HG02759 (cell line): Measurements from ENCODE around the gene SSBP4.

ENCODE experiments used
- ATAC-seq: cut with Tn5 transposase; IDR thresholded peaks from one replicate; pipeline ENCODE4 v1.9.1; 2021; ENCODE audit warnings: mild to moderate bottlenecking, moderate library complexity; ENCODE audit not compliant: unreplicated experiment

Gene SSBP4

DNA sequence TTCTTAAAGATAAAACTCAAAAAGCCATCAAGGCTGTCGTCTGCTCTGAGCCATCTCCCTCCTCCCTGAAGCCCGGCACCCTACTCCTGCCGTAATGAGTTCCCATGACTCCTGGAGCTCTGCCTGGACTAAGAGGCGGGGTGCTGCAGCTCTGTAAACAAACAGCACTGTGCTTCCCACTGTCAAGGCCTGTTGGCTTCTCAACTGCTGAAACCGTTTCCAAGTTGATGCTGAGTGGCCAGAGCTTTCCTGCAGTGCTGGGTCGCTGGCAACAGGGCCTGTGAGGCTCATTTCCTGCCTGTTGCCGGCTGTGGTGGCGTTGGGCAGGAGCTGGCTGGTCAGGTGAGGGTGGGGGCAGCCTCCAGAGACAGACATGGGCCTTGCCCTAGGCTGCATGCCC lies 45.4 kb downstream of the SSBP4 start:
- ATAC-seq: no peak

DNA sequence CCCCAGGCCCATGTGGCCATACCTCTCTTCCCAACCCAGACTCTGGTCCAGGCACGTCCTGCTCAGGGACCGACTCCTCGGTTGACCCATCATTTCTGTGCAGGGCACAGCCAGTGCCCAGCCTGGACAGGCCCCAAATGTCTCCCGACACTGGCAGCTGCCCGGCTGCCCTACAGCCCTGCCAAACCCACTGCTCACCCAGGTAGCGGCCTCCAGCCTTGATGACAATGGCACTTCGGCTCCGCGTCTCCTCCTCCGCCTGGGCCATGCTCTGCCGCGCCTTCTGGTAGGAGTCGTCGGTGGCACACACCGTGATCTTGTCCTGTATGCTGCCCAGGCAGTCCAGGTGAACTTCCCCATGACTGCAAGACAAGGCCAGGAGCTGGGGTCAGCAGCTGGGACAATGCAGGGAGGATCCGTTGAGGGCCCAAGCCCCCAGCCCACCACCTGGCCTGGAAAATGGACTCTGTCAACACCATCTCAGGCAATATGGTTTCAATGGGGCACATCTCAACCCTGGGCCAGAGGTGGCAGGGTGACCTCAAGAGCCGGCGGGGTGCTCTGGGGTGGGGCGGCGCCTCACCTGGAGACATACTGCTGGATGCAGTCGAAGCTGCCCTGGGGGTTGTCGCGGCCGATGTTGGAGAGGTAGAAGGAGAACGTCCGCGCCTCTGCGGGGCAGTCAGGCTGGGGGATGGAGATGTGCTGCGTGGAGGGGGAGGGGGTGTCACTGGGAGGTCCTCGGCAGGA lies 46.2 kb downstream of the SSBP4 start:
- ATAC-seq: no peak

DNA sequence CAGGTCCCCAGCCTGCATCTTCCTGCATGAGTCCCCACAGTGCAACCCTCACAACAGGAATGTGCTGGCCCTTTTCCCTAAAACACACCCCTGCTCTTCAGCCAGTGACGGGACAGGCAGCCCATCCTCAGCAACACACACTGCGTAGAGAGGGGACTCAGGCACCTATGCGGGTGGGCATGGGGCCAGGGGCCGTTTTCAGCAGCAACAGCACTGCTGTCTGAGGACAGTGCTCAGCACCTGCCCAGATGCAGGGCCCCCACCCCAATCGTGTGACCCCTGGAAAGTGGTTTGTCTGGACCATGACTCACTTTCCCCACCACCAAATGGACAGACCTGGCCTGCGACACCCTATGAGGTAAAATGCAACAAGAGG lies 46.8 kb downstream of the SSBP4 start:
- no peak for ATAC-seq

DNA sequence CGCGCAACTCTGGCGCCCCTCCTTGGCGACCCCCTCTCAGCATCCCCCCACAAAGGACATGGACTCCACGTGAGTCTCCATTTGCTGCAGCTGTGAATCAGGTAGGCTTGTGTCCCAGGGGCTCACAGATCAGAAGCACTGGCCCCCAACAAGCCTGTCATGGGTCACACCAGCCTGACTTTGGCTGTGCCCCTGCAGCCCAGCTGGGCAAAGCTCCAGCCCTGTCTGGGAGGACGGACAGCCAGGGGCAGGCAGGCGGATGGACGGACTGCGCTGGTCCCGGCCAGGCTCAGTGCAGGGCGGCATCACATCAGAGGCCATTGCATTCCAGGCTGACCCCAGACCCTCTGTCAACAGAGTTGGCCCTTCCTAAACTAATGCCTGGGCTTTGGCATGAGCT lies 47.2 kb downstream of the SSBP4 start:
- ATAC-seq: no peak

DNA sequence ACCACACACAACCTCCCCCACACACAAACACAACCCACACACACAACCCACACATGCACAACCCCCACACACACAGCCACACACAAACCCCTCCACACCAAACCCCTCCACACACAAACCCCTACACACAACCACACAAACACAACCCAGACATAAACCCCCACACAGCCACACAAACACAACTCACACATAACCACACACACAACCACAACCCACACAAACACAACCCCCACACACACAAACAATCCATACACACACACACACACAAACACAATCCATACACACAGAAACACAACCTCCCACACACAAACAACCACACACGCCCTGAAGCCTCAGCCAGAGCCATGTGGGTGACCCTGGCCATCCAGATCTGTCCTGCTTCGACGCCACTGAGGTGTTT lies 48.8 kb downstream of the SSBP4 start:
- ATAC-seq: no peak

DNA sequence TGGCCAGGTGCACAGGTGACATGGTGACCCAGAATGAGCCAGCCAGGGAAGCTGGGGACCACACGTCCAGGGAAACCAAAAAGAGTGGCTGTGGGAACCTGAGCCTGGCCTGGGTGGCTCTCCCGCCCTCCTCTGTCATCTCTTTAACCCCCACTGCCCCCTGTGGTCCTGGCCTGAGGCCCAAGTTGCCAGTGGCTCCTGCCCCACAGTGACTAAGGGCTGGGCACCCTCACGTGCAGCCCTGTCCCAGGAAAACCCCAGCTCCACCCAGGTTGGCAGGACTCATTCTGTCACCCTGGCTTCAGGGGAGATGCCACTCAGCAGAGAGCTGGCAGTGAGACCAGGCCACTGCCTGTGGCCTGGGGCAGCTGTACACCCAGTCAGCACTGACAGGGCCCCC lies 49.3 kb downstream of the SSBP4 start:
- no peak for ATAC-seq

DNA sequence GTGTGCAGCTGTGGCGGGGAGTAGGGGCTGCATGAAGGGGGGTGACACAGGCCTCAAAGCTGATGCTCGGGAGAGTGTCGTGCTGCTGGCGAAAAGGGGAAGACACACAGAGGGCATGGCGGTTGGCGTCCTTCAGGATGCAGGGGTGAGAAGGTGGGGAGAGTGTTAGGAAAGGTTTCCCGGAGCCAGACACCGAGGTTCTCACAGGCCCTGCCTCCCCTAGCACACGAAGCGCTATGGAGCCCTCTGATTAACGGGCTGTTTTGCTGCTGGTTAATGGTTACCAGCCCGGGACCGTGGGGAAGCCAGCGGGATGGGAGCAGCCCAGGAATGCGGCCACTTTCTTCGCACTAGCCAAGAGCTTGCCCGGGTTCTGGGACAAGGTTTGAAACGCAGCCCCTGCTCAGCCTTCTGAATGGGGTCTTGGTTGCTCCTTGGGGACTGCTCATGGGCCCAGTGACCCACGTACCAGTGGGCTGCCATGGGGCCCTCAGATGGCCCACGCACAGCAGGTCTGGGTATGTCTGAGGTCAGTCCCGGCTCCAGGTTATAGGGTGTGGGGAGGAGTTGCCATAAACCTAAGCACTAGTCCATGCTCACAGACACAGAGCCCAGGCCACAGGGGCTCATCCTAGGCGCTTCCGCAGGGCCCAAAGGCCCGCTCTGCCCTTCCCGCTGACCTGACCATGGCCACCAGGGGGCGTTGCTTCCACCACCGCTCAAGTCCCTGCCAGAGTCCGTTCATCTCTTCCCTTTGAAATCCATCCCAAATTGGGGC lies 50.1 kb downstream of the SSBP4 start:
- ATAC-seq: no peak

DNA sequence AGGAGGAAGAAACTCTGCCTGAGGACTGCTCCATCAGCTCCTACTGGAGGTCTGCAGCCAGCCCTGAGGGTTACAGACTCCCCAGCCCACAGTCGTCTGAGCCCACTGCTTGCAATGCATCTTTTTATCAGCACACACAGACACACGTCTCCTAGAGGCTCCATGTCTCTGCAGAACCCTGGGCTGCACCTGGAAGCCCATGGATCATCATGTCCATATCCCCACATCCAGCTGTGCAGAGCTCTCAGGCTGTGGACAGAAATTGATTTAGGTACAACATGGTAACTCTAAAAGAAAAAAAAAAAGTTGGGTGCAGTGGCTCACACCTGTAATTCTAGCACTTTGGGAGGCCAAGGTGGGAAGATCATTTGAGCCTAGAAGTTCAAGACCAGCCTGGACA lies 51.6 kb downstream of the SSBP4 start:
- no peak for ATAC-seq

DNA sequence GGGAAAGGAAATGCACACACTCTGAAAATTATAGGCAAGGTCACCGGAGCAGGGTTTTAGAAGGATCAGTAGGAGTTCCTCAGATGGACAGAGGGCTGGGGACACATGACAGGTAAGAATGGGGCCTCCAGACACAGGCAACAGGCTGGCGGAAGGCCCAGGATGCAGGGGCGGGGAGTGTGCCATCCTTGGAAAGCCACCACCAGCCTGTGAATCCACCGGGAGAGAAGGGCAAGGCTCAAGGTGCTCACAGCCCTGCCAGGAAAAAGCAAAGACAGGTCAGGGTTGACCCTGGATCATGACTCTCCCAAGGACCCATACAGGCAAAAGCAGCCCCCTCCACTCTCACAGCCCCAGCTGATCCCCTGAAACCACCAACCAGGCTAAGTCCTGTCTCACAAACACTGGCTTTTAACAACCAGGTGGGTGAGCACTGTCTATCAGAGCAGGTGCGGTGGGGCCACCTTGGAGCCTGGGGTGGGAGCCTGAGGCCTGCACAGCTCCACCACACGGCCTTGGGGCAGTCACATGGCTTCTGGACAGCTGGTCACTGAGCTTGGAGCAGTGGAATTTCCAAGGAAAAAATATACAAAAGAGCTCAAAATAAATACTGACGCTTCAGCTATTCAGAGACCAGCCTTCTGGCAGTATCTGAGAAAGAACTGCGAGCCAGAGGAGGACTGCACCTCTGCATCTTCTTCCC lies 54.0 kb downstream of the SSBP4 start:
- ATAC-seq: no peak

DNA sequence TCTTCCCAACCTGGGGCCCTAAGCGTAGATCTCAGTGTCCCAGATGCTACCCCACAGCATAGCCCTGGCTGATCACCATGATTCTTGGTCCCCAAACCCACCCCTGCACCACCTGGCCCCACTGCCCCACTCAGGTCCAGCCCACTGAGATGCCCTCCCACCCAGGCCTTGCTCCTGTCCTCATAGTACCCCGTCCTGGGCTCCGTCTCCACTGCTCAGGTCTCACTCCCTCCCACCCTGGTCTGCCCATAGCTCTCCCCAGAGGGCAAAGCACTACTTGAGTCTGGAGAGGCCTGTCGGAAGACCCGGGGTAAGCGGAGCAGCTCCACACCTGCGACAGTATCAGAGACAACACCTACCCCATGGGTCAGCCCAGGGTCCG lies 54.5 kb downstream of the SSBP4 start:
- no peak for ATAC-seq

DNA sequence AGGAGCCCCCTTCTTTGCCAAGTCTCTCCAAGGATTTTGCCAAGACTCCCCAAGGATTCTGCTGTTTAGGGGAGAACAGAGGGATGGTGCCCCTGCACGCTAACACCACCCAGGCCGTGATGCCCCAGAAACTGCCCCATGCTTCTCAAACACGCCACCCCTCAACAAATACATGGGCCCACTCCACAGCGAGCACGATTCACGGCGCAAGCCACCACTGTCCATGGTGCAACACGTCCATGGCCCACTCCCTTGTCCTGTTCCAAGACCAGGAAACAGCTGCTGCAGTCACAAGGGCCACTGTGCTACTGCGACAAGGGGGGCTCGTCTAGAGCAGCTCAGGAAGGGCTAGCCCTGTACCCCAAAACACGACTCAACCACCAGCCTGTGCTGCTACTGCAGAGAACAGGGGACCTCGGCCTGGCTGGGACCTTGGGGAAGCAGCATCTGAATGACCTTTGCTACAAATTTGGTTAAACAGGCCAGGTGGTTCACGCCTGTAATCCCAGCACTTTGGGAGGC lies 55.2 kb downstream of the SSBP4 start:
- no peak for ATAC-seq

DNA sequence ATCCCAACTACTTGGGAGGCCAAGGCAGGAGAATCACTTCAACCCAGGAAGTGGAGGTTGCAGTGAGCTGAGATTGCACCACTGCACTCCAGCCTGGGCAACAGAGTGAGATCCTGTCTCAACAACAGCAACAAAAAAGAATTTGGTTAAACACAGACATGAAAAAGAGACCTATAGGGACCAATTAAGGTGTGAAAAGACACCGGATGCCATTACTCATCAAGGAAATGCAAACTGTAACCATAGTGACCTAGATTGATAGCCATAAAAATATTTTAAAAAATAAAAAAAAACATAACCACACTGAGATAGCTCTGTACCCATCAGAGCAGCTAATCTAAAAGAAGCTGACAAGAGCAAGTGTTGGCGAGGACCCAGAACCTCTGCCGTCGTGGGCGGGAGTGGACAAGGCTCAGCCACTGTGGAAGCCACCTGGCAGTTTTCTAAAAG lies 55.8 kb downstream of the SSBP4 start:
- no peak for ATAC-seq

DNA sequence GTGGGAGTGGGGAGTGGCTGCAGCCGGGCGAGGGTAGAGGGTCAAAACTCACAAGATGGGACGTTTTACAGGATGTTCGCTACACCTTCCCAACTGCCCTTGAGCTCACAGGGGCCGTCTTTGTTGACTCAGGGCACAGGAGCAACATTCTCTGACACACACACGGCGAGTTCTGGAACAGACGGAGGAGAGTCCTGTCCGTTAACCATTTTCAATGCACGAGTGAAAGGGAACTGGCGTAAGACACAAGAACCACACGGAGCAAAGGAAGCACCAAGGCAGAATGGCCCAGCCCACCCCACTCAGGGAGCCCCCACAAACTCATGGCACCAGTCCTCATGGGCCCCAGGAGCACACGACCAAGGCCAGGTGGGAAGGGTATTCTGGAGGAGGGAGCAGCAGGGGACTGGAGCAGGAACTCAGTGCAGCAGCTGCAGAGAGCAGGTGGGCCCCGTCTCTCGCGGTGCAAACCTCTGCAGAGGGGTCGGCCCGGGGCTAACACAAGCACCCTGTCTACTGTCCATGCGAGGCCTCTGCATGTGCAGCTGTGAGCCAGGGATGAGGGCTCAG lies 56.6 kb downstream of the SSBP4 start:
- no peak for ATAC-seq

DNA sequence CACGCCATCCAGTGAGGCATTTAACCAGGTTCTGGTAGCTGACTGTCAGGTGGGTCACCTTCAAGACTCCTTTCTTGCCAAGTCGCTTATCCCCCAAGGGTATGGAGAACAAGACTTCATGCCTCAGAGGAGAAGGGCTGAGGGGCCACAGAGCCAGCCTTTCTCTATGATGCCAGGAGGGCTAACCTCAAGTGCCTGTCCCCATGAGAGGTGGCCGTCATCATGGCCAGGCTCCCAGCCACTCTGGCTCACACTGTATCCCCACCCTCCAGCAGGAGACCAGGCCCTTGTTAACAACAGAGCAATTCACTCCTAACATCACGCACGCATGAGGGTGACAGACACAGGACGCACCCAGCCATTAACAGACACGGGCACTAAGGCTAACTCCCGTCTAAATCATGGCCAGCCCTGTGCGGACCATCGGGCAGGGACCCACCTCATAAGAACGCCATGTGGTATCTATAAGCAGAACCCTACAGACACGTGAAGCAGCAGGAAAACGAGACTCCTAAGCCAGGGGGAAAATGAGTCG lies 57.4 kb downstream of the SSBP4 start:
- no peak for ATAC-seq

DNA sequence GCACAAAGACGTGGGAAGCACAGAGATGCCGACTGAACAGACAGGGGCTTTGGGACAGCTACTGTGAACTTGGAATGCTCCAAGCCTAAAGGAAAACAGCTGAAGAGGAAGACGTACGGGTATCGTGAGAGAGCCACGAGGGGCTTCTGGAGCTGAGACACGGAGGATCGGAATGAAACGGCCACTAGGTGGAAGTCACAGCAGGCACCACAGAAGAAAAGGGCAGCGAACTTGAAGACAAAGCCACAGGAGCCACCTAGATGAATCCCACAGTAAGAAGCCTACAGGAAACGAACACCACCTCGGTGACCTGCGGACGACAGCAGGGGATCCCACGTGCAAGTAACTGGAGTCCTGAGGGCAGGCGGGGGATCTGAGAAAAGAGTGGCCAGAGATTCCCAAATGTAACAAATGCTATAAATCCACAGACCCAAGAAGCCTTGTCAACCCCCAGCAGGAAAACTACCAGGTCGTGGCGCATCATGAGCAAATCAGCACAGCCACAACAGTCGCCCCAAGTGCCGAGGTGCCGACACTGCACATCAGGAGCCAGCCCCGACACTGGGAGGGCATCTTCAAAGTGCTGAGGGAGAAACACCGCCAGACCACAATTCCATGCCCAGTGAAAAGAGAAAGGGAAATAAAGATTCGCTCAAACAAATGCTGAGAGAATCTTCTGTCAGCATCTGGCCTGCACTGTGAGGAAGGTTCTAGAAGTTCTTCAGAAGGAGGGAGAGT lies 58.0 kb downstream of the SSBP4 start:
- ATAC-seq: no peak

DNA sequence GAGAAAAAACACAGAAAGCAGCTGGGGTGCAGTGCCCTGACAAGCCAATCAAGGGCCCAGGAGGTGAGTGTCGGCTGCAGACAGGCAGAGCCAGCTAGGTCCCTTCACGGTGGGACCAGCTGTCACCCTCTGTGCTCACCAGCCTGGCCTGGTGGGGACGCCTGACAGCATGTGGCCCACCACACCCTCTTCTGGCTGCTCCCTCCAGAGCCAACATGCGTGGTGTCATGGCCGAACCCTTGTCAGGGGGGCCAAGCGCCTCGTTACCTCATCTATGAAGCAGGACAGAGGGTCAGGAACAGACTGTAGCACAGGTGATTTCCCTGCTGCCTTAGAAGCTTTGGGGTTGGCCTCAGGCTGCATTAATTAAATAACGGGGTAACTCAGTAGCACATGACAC lies 58.8 kb downstream of the SSBP4 start:
- no peak for ATAC-seq

DNA sequence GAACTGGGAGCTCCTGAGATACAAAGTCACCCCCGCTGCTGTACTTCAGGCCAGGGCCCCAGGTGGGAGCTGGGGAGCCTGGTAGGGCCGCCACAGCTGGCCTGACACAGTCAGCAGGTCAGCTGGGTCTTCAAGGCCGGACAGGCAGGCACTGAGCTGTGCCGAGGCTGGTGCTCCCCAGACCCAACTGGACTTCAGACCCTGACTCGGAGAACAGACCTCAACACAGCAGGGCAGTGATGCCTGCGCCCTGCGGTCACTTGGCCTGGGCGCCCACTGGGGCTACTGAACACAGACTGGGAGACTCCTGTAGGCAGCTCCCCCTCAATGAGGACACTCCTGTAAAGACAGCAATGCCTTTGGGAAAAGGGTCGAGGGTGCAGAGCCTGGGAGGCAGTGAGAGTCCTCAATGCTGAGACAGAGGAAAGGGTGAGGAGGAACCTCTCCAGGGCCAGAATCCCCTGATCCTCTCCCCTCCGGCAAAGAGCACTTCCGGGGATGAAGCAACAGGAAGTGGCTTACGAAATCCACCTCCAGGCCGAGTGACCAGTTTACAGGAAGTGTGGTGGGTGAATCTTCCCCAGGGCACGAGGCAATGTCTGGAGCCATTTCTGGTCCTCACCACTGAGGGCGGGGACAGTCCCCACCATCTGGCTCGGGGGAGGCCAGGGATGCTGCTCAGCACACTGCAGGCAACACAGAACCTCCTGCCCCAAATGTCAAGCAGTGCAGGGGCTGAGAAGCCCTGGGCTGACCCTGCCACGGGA lies 59.5 kb downstream of the SSBP4 start:
- peak; percentile 85 for ATAC-seq

DNA sequence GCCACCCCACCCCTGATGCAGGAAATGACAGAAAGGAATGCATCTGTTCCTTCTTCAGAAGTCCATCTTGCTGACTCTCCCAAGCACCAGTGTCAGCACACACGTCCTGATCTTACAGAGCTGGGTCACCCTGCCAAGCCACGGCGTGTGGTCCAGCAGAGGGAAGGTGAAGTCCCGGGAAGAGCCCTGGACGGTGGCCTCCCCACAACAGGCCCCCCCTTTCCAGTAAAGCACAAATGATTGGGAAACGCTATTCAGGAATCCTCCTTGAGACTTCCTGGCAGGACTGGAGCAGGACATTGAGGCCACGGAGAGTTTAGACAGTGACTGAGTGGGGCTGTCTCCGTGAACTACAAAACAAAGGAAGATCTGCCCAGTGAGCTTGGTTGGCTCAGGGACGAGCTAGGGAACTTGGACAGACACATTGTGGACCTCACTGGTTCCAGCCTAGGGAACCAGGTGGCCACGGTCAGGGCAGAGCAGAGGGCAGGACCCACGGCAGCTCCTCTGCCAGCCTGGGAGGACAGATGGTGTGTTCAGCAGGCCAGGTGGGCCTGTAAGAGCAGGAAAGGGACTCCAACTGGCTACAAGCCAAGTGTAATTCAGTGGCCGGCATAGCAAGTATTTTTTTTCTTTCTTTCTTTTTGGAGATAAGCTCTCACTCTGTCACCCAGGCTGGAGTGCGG lies 61.0 kb downstream of the SSBP4 start:
- ATAC-seq: no peak
